K562 (cell line): ENCODE results near the gene RUFY2. TPM values are rescaled to one million over a fixed set of nuclear protein-coding genes. Genes with fewer than 3 reads are reported as not detected.

Experiments
- ATAC-seq: fragments of 200-7000 bp; cut with Tn5 transposase; 3 replicates; pipeline ENCODE4 v1.9.1; 2020; ENCODE audit warnings: moderate library complexity
- BruUV-seq: library from RNA; stranded (reverse); fragments of 400-500 nt; replicated peaks from 2 replicates; lab custom pipeline; 2021; lab: Mats Ljungman, UMichigan
- CTCF ChIA-PET: fragments of 300-600 bp; formaldehyde crosslinking; extraction: SDS; loops from one replicate; lab custom pipeline; 2021; ENCODE audit warnings: low intra/inter-chr PET ratio; lab: Yijun Ruan, JAX
- POLR2A ChIA-PET: fragments of 300-600, 350-650 bp; sonication (Branson Sonifier 250); formaldehyde crosslinking; extraction: SDS; loops from one replicate; lab custom pipeline; 2021; ENCODE audit warnings: antibody characterized with exemption, inconsistent platforms; lab: Yijun Ruan, JAX
- DNase-seq, 4 experiments: peaks; one replicate each; pipeline versions ENCODE4 v3.0.0 to v3.0.0-alpha.2; 2011 to 2018; ENCODE audit warnings: low spot score in 3 of 4, mixed read lengths in 3 of 4; ENCODE audit errors: extremely low read depth in 1 of 4
- FAIRE-seq: peaks from 2 replicates; lab custom pipeline; 2011; peaks lifted over from hg19 to GRCh38; lab: Jason Lieb, UNC
- H2AFZ ChIP-seq: 2 replicates; pipeline ENCODE4 v1.6.0; 2011; ENCODE audit warnings: low read depth, low read length, control low read depth, inconsistent platforms
- H3K27ac ChIP-seq: fragments of 200-600 bp; 3 replicates; pipeline ENCODE4 v1.8.0; 2011; ENCODE audit warnings: low read depth, mild to moderate bottlenecking, control low read depth, inconsistent platforms, low read length, moderate library complexity, mixed read lengths; ENCODE audit errors: extremely low read depth
- H3K27me3 ChIP-seq, 2 experiments: fragments of 300-600 bp in 1 of 2; 2 replicates in 1 of 2; 3 replicates in 1 of 2; pipeline versions ENCODE4 v1.6.0 to v1.8.0; 2011; ENCODE audit warnings: inconsistent platforms in 2 of 2, low read length in 2 of 2, mild to moderate bottlenecking in 1 of 2, mixed read lengths in 1 of 2, moderate library complexity in 1 of 2; ENCODE audit not compliant: control insufficient read depth in 2 of 2, insufficient read depth in 2 of 2
- H3K36me3 ChIP-seq: fragments of 300-600 bp; 3 replicates; pipeline ENCODE4 v1.8.0; 2011; ENCODE audit warnings: mild to moderate bottlenecking, low read length, inconsistent platforms; ENCODE audit not compliant: control insufficient read depth, insufficient read depth
- H3K4me1 ChIP-seq, 2 experiments: fragments of 200-600 bp in 1 of 2; replicated peaks in 1 of 2; 2 replicates in 1 of 2; 3 replicates in 1 of 2; pipeline versions ENCODE4 v1.5.1 to v1.8.0; 2011; ENCODE audit warnings: inconsistent platforms in 2 of 2, low read length in 2 of 2, mild to moderate bottlenecking in 1 of 2, mixed read lengths in 1 of 2, moderate library complexity in 1 of 2; ENCODE audit not compliant: control insufficient read depth in 2 of 2, insufficient read depth in 2 of 2
- H3K4me2 ChIP-seq: 2 replicates; pipeline ENCODE4 v1.6.1; 2011; ENCODE audit warnings: low read length, control low read depth, inconsistent platforms, mixed read lengths; ENCODE audit not compliant: insufficient read depth
- H3K4me3 ChIP-seq: fragments of 200-600 bp; sonication (generic), shearing (Covaris generic); 2 replicates; pipeline ENCODE4 v1.5.1; 2016; ENCODE audit warnings: control low read depth, inconsistent platforms
- H3K79me2 ChIP-seq: fragments of 200-600 bp; 3 replicates; pipeline ENCODE4 v1.8.0; 2011; ENCODE audit warnings: low read length, inconsistent platforms; ENCODE audit not compliant: control insufficient read depth, insufficient read depth
- H3K9ac ChIP-seq, 2 experiments: 2 replicates each; pipeline versions ENCODE4 v1.6.0 to v1.6.1; 2011; ENCODE audit warnings: low read depth in 2 of 2, low read length in 2 of 2, control low read depth in 1 of 2, inconsistent platforms in 1 of 2, mild to moderate bottlenecking in 1 of 2, mixed read lengths in 1 of 2; ENCODE audit not compliant: insufficient read depth in 1 of 2
- H3K9me1 ChIP-seq: one replicate; pipeline ENCODE4 v1.6.0; 2011; ENCODE audit warnings: inconsistent platforms, mild to moderate bottlenecking, low read length, moderate library complexity; ENCODE audit not compliant: control insufficient read depth, insufficient read depth
- H3K9me3 ChIP-seq: replicated peaks from 2 replicates; pipeline ENCODE4 v1.5.1; 2011; ENCODE audit warnings: low read depth, low read length, inconsistent platforms; ENCODE audit not compliant: control insufficient read depth, insufficient read depth
- H4K20me1 ChIP-seq: replicated peaks from 2 replicates; pipeline ENCODE4 v1.6.1; 2011; ENCODE audit warnings: low read length, inconsistent platforms, mixed read lengths; ENCODE audit not compliant: control insufficient read depth, insufficient read depth
- ARNT ChIP-seq, 2 experiments: fragments of 450-650 bp; IDR thresholded peaks; 2 replicates each; pipeline ENCODE4 v1.6.1; 2016; ENCODE audit warnings: mild to moderate bottlenecking in 1 of 2
- CBX1 ChIP-seq: sonication (generic); IDR thresholded peaks from 2 replicates; pipeline ENCODE4 v1.6.1; 2016; ENCODE audit warnings: antibody characterized with exemption, low read depth, mild to moderate bottlenecking
- CGGBP1 ChIP-seq: fragments of 250-450 bp; sonication (Bioruptor Pico); IDR thresholded peaks from 2 replicates; pipeline ENCODE4 v1.9.0; 2021; ENCODE audit warnings: mild to moderate bottlenecking
- DDX20 ChIP-seq: fragments of 450-650 bp; IDR thresholded peaks from 2 replicates; pipeline ENCODE4 v1.6.1; 2016; ENCODE audit warnings: missing genetic modification characterization, low read depth, mild to moderate bottlenecking, missing compliant biosample characterization, moderate library complexity
- ELF4 ChIP-seq: fragments of 450-650 bp; formaldehyde crosslinking; IDR thresholded peaks from 2 replicates; pipeline ENCODE4 v1.4.0; 2022; ENCODE audit warnings: missing genetic modification characterization
- HNRNPL ChIP-seq: fragments of 200-400 bp; formaldehyde crosslinking; IDR thresholded peaks from 2 replicates; pipeline ENCODE4 v1.6.1; 2017; ENCODE audit warnings: low read depth, mild to moderate bottlenecking, low read length
- MBD1 ChIP-seq: fragments of 250-450 bp; sonication (Bioruptor Pico); IDR thresholded peaks from 2 replicates; pipeline ENCODE4 v1.8.0; 2022; ENCODE audit warnings: inconsistent platforms
- MEIS2 ChIP-seq: fragments of 450-650 bp; IDR thresholded peaks from 2 replicates; pipeline ENCODE4 v1.6.1; 2014; ENCODE audit warnings: mild to moderate bottlenecking; ENCODE audit not compliant: partially characterized antibody
- NR2C1 ChIP-seq, 2 experiments: fragments of 450-650 bp; IDR thresholded peaks; 2 replicates each; pipeline ENCODE4 v1.6.1; 2017; ENCODE audit warnings: mild to moderate bottlenecking in 2 of 2, antibody characterized with exemption in 1 of 2, inconsistent platforms in 1 of 2, missing compliant biosample characterization in 1 of 2, missing genetic modification characterization in 1 of 2
- PKNOX1 ChIP-seq: fragments of 450-650 bp; IDR thresholded peaks from 2 replicates; pipeline ENCODE4 v1.6.1; 2016
- WHSC1 ChIP-seq: IDR thresholded peaks from one replicate; pipeline ENCODE4 v1.6.1; 2012; ENCODE audit warnings: low read length, control low read depth, inconsistent platforms
- ZBTB9 ChIP-seq: fragments of 450-650 bp; formaldehyde crosslinking; IDR thresholded peaks from 2 replicates; pipeline ENCODE4 v1.4.0; 2020; ENCODE audit warnings: mild to moderate bottlenecking, moderate library complexity
- ZNF134 ChIP-seq: fragments of 250-450 bp; sonication (Bioruptor Pico); conservative IDR thresholded peaks from 2 replicates; pipeline ENCODE4 v1.4.0; 2020
- ZNF277 ChIP-seq: fragments of 250-450 bp; sonication (Bioruptor Pico); IDR thresholded peaks from 2 replicates; pipeline ENCODE4 v1.8.0; 2022; ENCODE audit warnings: inconsistent platforms, mild to moderate bottlenecking, moderate library complexity, borderline replicate concordance
- ZNF695 ChIP-seq: fragments of 450-650 bp; formaldehyde crosslinking; IDR thresholded peaks from 2 replicates; pipeline ENCODE4 v1.4.0; 2020; ENCODE audit warnings: mild to moderate bottlenecking, moderate library complexity
- WGBS: fragments of 100-300 bp; shearing (Covaris generic); methylation state at CpG from one replicate; pipeline ENCODE4 v1.1.6; 2016; ENCODE audit warnings: low coverage, mixed read lengths; ENCODE audit not compliant: insufficient coverage; ENCODE audit errors: missing lambda C conversion rate; 5-methylcytosine and 5-hydroxymethylcytosine counted together
- in situ Hi-C: fragments of 300-500 bp; cut with MboI; formaldehyde crosslinking; loops from 4 replicates; pipeline ENCODE4 v1.15.0; 2018; ENCODE audit warnings: inconsistent platforms, mixed read lengths
- intact Hi-C: fragments of 100-400 bp; cut with micrococcal nuclease; formaldehyde crosslinking; loops from 2 replicates; pipeline ENCODE4 v1.14.2; 2022
- polyA plus RNA-seq, 8 experiments: library from polyadenylated mRNA; depleted of rRNA in 4 of 8; stranded (reverse) in 5 of 8; unstranded in 3 of 8; fragments of >200 nt; fragmentation: Nextera tagmentation in 2 of 8; fragmentation: Illumina TruSeq in 1 of 8; extraction: Ambion mirVana in 2 of 8; extraction: Trizol in 1 of 8; gene quantifications; 2 replicates each; pipeline versions ENCODE4 v1.2.1 to v1.2.3, GENCODE V29; 2011 to 2014; ENCODE audit warnings: inconsistent platforms in 1 of 8, missing spikeins in 1 of 8
- total RNA-seq, 7 experiments: library from RNA; depleted of rRNA in 6 of 7; stranded (reverse); fragments of >200 nt in 6 of 7; fragmentation: Illumina TruSeq in 2 of 7; extraction: Trizol in 2 of 7; gene quantifications; 2 replicates each; pipeline versions ENCODE4 v1.2.1 to v1.2.3, GENCODE V29; 2011 to 2021; ENCODE audit warnings: low replicate concordance in 1 of 7

RUFY2 gene
- total and polyA plus RNA-seq, 9 of the 15 experiments (the other 6 are each of a cell fraction or from before 2014, with no cell fraction given), result 3.7 to 20.1 (median 12.6) TPM

- ATAC-seq, result peak; percentile 84
- FAIRE-seq, result peak; percentile 89
- Histone ChIP-seq H3K79me2 (no peaks in the 10 kb centered on the region), H3K9ac (no peak overlapping the region), H3K9me3 (no peaks in the 10 kb centered on the region), H2AFZ (no peak overlapping the region), H4K20me1 (no peaks in the 10 kb centered on the region), H3K9me1 (no peaks in the 10 kb centered on the region), H3K27me3 (no peaks in the 10 kb centered on the region), H3K4me1 (no peaks in the 10 kb centered on the region), H3K4me2 (no peak overlapping the region), H3K36me3 (no peaks in the 10 kb centered on the region), H3K27ac (no peak overlapping the region), H3K4me3 (no peak overlapping the region)
- ChIA-PET POLR2A (interaction anchor here (1.0 to 1.4 kb wide), 5 partner anchors 11 to 89 kb away, joined by 3 to 7 read pairs (median 4); partner anchors contain the start of genes HNRNPH3 and PBLD), CTCF (interaction anchor here (1.2 to 1.8 kb wide), 2 partner anchors 90 to 447 kb away, joined by 4 to 11 read pairs; no protein-coding TSS in a partner anchor)
- intact Hi-C loops, result loop anchor here (1.0 to 5.0 kb wide), 4 partner anchors 90 to 514 kb away; no protein-coding TSS in a partner anchor
- DNase-seq, result peak; percentile 49 to 55 (median 50)
- WGBS, result 27% methylated on average over 6 of the region's 6 CpGs
- in situ Hi-C loops, result loop anchor here (5.0 to 10.0 kb wide), 3 partner anchors 90 to 517 kb away; no protein-coding TSS in a partner anchor
- no TSS peak for BruUV-seq
- TF ChIP-seq ZNF134 (CRISPR knock-in tag) (0 out of 2 replicates have a peak, but pooled peaks have one; percentile 24), ZBTB9 (CRISPR knock-in tag) (no peak), ARNT (IDR thresholded peaks at IDR 0.05) (peak in 1 of 2 experiments; percentile 42; a peak in 1 of 4 replicates), MEIS2 (peak; percentile 86), ZNF277 (CRISPR knock-in tag) (no peak), NR2C1 (IDR thresholded peaks at IDR 0.05) (0 out of 2 replicates have a peak, but pooled peaks have one; percentile 21), NR2C1 (tag; IDR thresholded peaks at IDR 0.05) (no peak), ELF4 (CRISPR knock-in tag) (no peak), PKNOX1 (peak; percentile 73), MBD1 (CRISPR knock-in tag) (no peak), ZNF695 (CRISPR knock-in tag) (no peak), CBX1 (no peak), CGGBP1 (no peak), WHSC1 (no peak), HNRNPL (no peak), DDX20 (tag) (no peak)
Measured at GRCh38 chr10:68301790-68302502, 105.1 kb downstream of the RUFY2 start.
